ENCODE results near the gene KCNMB2.
"Not testable (repeated sequence)": the region's sequence is repeated elsewhere in the genome, so short reads cannot be mapped to it uniquely, and the experiment has no call there.

Gene KCNMB2

DNA sequence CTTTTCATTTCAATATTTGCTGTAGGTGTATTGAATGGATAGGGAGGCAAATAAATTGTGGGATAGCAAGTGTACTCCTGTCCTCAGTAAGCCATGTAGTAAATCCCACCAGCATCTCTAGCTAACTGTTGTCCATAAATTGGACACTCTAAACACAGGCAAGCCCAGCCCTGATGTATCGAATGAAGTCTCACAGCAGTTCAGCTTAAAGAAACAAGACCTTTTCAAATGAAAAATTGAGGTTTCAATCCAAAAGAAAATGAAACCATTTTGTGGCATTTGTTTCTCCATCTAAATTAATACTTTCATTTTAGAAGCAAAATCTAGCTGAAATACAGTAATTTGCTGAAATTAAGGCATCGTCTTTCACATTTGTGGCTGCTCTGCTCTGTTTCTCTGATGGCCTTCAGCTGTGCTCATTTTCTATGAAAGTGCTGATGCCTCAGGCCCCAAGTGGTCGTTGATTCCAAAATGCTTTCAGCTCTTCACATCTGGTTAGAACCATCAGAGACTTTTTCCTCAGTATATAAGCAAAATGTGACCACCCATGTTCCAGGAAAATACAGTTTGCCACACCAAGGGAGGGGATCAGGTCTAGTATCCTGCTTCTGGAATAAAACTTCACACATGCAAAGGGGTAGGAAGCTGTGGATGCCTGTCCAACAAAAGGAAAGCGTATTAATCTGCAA, 290.3 kb downstream of the KCNMB2 start:
- no peak for DNase-seq

DNA sequence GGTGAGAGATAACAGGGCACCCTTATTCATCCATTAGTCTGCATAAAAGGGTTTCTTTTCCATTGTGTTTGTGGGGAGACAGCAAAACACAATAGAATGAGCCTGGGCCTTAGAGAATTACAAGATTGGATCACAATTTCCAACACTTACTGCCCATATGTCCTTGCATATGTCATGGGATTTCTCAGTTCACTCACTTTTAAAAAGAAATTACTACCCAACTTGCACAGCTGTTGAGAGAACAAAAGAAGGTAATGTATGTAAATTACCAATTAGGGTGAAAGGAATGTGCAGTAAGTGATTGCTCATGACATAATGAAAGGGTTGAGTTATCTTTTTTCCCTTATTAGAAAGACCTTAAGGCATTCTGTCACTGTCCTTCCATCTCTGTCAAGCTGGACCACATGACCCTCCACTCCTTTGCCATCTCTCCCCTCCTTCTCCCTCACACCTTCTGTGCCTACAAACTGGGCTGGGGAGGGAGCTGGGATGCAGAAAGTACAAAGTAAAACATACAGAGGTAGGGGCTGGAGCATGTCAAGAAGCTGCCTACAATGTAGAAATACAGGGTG, 291.1 kb downstream of the KCNMB2 start:
- DNase-seq: no peak

DNA sequence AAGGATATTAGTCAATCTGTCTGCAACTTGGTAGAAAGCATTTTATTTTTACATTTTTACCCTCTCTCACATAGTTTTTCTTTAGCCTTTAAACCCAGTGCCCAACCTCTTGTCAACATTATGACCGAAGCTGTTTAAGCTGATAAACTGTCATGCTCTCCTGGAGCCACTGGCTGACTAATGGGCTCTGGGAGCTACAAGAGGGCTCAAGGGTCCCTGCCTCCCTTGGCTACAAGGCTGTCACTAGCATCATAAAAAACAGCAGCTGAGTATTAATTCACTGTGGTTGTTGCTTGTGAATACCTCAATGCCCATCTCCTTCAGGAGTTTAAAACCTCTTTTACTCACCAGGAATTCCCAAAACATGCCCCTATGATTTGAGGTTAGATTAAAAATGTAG, 297.5 kb downstream of the KCNMB2 start:
- no peak for DNase-seq

DNA sequence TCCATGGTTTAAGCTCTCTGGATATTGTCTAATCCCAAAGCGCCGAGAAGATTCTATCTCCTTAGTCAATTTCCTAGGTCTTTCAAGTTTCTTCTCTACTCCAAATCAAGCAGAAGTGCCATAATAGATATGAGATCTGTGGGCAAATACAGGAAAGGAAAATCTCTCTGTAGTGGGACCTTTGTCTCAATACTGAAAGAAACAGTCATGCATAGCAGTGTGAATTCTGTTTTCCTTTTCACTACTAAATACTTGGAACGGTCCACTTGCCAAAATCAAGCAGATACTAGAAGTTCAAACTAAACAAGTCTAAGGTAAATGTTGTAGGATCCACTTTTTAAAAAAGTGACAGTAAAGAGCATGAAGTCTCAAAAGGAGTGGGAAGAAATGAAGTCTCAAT, 298.8 kb downstream of the KCNMB2 start:
- no peak for DNase-seq

DNA sequence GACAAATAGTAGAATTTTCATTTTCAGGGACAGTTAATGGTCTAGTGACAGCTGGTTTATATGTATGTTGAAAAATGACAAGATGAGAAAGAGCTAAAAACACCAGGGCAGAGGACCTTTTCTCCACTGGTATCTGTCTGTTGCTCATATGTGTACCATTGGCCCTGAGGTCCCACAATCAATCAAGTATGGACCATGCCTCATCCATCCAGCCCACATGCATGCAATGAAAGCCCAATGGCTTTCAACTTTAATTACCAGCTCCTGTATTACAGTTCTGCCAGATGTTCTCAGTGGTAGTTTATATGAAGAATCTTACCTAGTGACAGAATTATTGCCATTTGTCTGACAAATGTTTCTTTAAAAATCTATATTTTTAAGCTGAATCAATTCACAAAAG, 301.3 kb downstream of the KCNMB2 start:
- no peak for DNase-seq

DNA sequence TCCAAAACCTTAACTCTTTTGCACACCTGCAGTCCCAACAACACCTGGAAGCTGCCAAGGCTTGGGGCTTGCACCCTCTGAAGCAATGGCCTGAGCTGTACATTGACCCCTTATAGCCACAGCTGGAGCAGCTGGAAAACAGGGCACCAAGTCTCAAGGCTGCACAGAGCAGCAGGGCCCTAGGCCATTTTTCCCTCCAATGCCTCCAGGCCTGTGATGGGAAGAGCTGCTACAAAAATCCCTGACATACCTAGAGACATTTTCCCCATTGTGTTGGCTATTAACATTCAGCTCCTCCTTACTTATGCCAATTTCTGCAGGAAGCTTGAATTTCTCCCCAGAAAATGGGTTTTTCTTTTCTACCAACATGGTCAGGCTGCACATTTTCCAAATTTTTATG, 304.4 kb downstream of the KCNMB2 start:
- DNase-seq: no peak

DNA sequence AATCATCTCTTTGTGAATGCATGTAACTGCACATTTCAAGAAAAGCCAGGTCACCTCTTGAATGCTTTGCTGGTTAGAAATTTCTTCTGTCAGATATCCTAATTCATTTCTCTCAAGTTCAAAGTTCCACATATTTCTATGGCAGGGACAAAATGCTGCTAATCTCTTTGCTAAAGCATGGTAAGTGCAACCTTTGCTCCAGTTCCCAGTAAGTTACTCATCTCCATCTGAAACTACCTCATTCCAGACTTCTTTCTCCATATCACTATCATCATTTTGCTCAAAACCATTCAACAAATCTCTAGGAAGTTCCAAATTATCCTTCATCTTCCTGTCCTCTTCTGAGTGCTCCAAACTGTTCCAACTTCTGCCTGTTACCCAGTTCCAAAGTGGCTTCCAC, 304.8 kb downstream of the KCNMB2 start:
- DNase-seq: no peak

DNA sequence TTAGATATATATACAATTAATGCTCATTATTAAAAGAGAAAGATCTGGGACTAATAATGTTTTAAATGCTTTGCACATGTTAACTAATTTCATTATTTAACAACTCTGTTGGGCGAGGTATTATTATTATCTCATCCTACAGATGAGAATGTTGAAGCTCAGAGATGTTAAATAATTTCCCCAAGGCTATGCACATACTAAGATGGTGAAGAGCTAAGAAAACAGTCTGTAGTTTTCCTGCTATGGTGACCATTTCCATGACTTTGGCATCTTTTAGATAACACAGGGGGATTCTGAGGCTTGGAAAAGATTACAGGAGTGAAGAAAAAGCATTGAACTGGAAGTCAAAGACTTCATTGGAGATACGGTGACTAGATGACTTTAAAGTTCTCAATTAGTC, 308.7 kb downstream of the KCNMB2 start:
- DNase-seq: no peak

DNA sequence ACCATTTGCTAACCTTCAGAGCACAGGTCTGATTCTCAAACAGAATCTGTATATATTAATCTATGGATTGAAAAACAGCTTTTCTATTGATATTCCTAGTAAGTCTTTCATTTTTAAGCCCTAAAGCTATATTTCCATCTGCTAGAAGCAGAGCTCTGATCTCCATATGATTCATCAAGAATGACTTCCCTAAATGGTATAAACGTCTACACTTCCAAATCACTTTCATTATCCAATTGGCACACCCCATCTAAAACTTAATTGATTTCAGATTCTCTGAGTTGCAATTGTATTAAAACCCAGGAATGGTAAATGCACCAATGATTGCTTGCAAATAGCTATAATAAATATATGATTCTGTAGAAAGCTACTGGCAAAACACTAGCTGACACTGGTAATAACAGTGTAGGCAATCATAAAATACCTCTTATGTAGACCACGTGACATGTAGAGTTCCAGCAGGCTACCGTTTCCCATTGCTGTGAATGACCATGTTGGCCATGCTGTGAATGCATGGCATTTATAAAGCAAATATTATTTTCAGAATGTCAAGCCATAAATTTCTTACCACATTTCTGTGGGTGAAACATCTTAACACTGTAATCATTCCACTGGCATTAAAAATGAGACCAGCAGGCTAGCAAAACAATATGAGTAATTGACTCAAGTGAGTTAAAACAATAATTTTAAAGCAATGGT, 309.3 kb downstream of the KCNMB2 start:
- no peak for DNase-seq

DNA sequence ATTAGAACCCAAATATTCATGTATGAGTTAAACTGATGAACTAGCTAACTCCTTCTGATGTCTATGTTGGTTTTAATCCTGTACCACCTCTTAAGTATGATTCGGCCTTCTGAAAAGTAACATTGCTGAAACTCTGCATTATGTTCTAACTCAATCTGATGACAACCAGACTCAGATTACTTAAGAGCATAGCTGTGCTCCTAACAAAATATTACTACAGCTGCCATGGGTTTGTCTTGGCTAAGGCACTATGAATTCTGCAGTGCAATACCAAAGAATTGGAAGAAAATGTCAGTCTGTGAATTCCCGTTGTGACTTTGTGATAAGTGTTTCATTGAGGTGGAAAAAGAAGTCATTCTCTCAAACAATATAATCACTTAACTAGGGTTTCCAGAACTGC, 311.0 kb downstream of the KCNMB2 start:
- DNase-seq: no peak

DNA sequence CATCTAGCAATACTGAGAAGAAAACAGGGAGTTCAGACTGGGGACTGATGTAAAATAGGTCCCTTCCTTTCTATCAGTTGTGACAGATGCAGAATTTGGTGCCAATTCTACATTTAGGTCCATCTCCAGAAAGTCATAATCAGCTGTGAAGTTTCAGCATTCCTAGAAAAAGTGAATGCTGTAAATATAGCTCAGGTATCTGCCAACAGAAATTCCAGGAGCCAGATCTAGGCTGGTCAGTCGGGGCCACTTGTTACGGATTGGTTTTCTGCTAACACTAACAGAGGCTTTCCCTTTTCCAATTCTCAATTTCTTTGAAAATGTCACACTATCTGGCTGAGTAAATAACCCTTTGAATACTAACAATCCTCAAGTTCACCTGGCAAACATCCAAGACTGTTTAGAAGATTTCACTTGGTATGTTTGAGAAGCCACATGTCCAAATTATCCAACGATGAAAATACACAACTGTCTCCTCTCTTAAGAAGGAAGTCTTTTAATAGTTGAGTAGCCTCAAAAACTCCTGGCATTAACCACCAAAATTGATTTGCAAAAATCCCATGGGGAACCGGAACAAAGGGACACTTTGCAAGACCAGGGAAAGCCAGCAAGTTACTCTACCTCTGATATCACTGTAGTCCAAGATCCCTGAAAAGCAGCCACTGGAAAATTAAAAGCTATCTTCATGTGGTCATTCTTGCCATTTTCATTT, 313.1 kb downstream of the KCNMB2 start:
- peak; percentile 46 for DNase-seq

DNA sequence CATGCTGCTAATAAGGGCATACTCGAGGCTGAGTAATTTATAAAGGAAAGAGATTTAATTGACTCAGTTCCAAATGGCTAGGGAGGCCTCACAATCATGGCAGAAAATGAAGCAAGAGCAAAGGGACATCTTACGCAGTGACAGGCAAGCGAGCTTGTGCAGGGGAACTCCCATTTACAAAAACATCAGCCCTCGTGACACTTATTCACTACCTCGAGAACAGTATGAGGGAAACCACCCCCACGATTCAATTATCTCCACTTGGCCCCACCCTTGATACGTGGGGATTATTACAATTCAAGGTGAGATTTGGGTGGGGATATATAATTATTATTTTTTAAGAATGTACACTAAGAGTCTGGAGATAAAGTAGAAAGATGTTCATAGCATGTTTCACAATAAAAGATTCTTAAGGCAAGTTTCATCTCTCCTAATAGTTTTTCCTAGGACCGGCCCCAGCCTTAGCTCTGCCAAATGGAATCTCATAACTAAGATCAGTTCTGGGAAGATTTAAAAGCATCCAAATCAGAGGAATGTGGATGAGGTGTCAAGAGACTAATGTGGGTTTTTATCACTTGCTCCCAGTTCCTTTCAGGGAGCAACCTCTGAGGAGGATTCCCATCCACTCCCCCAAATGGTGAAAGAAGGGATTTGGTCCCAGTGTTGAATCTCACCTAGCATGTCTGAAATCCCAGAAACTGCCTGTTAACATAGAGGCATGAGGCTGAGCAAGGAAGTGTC, 314.4 kb downstream of the KCNMB2 start:
- no peak for DNase-seq

DNA sequence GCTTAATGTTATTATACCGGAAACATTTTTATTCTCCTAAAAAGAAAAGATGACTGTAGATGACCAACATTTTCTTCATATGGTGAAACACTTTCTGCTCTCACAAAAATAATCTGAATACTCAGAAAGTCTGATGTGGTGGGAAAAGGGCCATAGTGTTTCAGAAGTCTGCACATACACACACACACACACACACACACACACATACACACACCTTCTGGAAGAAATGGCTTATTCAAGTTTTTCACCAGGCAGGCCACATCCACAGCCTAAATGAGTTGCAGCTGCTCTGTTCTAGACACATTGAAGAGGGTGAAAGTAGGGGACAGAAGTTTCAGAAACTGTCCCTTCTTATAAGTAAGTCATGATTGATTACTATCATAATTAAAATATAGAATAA, 315.3 kb downstream of the KCNMB2 start:
- no peak for DNase-seq

DNA sequence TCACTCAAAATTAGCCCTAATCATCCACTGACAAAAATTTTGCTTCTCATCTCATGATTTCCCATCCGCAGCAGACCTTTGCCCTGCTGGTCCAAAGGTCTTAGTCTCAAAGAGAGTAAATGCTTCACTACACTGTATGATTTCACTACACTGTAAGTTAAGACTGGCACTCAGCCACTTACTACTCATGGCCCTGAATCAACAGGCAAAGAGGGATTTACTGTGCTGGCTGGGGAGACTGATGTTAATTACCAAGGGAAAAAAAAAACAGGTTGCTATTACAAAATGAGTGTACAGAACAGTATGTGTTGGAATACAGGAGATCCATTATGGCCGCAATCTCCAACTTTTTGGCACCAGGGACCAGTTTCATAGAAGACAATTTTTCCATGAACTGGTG, 320.6 kb downstream of the KCNMB2 start:
- DNase-seq: peak; percentile 42

DNA sequence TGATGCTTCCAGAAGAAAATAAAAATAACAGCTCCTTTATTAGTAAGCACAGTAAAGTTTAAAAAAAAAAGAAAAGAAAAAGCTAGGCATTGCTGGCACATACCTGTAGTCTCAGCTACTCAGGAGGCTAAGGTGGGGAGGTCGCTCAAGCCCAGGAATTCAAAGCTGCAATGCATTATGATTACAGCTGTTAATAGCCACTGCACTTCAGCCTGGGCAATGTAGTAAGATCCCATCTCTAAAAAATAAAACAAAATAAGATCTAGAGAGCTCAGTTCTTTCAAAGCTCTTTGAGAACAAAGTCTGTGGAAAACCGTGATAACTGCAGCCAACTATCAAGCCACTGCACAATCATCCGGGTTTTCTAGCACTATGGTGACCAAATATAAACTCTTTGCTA, 323.1 kb downstream of the KCNMB2 start:
- DNase-seq: no peak

DNA sequence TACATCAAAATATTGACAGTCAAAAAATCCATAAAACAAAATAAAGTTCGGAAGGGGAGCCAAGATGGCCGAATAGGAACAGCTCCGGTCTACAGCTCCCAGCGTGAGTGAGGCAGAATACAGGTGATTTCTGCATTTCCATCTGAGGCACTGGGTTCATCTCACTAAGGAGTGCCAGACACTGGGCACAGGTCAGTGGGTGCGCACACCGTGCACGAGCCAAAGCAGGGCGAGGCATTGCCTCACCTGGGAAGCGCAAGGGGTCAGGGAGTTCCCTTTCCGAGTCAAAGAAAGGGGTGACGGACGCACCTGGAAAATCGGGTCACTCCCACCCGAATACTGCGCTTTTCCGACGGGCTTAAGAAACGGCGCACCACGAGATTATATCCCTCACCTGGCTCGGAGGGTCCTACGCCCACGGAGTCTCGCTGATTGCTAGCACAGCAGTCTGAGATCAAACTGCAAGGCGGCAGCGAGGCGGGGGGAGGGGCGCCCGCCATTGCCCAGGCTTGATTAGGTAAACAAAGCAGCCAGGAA, 323.7 kb downstream of the KCNMB2 start:
- not testable (repeated sequence) for DNase-seq

DNA sequence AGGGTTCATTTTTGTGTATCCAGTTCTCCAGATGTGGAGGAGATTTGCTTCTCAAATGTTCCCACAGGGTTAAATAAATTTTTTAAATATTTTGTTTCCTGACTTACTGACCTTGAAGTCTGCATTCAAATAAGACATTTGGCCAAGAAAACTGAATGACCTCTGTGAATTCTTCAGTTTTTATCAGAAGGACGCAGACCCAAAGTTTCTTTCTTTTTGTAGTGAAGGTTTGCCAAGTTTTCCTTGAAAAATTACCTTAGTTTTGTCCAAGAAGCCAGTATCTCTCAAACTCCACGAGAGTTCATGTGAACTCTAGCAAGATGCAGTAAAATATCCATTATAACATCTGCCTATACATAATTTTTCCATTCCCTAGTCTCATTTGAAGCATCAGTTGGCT, 332.4 kb downstream of the KCNMB2 start:
- no peak for DNase-seq

DNA sequence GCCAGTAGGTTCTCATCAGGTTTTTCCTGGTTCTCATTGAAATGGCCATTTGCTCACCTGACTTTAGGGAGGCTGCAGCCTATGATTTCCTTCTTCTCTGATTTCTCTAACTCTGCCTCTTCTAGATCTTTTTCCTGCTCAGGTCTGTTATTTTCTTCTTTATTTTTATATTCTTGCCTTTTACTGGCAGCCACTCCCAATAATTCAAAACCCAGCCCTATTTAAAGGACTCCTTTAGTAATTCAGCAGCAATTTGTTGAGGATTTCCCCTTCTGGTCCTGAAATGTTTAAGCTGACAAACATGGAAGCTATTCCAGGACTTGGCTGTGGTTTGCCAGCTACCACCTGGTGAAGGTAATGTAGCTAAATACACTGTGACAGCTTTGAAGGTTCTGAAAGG, 333.8 kb downstream of the KCNMB2 start:
- DNase-seq: no peak

DNA sequence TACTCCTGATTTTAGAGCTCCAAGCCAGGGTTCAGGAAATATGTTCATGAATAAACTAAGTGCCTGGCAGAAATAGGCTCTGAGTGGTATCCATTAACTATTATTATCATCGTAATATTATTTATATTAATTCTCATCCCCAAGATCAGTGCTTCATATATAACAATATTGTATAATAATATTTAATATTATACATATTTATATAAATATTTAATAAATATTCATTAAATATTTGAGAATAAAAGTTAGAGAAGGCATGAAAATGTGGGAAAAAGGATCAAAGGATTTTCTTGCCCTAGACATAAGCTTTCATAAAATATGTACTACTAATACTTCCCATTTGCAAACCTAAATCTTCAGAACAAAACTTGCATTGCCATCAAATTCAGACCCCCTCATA, 338.9 kb downstream of the KCNMB2 start:
- no peak for DNase-seq

DNA sequence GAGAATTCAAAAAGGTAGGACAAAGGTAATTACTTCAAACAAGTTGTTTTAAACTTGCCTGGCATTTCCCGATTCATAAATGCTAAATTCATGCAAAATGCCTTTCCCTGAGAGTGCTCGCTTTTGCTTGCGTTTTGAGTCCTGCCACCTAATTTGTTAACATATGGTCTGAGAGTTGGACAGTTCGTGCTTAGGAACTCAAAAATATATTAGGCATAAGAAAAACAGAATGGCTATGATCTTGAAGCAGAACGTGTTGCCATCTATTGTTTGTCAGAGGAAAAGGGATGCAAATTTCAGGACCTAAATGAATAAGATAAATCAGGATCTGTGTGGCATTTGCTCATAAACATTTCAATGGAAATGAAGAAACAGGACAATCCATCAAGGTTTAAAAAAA, 339.6 kb downstream of the KCNMB2 start:
- DNase-seq: no peak

DNA sequence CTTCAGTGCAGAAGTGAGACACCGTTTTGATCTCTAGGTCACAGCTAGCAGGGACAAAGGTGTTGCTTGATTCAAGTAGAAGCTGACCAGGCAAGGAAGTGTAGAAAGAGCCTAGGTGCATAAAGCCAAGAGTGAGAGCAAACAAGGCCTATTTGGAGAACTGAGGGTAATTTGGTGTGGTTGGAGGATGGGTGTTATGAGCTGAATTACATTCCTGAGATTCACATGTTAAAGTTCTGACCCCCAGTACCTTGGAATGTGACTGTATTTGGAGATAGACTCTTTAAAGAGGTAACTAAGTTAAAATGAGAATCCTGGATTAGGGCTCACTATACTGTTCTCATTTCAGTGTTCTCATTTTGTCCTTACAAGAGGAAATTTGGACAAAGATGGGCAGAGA, 344.0 kb downstream of the KCNMB2 start:
- no peak for DNase-seq
